GM12874 (cell line): Measurements from ENCODE around the gene TBC1D28.
"Not testable (repeated sequence)": the region's sequence is repeated elsewhere in the genome, so short reads cannot be mapped to it uniquely, and the experiment has no call there.

Experiments used
- TF ChIP-seq, protein P1 (sequence below): IDR thresholded peaks from 2 replicates; pipeline ENCODE4 v1.5.1; 2011; ENCODE audit warnings: low read depth, mild to moderate bottlenecking, control low read depth, low read length, moderate library complexity; ENCODE audit not compliant: insufficient read depth

The TBC1D28 gene

DNA sequence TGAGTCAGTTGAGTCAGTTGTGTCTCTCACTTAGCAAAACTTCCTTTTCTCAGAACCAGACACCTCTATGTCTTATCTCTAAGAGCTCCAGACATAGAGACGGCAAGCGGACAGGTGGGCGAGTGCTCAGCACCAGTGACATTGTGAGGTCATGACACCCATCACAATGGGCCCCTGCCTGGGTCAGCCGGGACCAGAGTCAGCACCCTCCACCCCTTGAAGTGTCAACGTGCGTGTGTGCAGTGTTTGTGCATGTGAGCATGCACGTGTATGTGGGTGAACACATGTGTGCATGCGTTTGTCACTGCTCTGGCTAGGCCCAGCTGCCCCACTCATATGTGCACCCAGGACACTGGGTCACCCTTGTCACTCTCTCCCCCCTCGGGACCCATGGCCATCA is at the start of gene TBC1D28:
Gene TBC1D28, minus strand, starts transcription at position 101 of the 400 bp plus-strand sequence. CDS start 3,039 bp downstream, outside the sequence.
- TF ChIP-seq, protein P1, sequence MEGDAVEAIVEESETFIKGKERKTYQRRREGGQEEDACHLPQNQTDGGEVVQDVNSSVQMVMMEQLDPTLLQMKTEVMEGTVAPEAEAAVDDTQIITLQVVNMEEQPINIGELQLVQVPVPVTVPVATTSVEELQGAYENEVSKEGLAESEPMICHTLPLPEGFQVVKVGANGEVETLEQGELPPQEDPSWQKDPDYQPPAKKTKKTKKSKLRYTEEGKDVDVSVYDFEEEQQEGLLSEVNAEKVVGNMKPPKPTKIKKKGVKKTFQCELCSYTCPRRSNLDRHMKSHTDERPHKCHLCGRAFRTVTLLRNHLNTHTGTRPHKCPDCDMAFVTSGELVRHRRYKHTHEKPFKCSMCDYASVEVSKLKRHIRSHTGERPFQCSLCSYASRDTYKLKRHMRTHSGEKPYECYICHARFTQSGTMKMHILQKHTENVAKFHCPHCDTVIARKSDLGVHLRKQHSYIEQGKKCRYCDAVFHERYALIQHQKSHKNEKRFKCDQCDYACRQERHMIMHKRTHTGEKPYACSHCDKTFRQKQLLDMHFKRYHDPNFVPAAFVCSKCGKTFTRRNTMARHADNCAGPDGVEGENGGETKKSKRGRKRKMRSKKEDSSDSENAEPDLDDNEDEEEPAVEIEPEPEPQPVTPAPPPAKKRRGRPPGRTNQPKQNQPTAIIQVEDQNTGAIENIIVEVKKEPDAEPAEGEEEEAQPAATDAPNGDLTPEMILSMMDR: not testable (repeated sequence)

DNA sequence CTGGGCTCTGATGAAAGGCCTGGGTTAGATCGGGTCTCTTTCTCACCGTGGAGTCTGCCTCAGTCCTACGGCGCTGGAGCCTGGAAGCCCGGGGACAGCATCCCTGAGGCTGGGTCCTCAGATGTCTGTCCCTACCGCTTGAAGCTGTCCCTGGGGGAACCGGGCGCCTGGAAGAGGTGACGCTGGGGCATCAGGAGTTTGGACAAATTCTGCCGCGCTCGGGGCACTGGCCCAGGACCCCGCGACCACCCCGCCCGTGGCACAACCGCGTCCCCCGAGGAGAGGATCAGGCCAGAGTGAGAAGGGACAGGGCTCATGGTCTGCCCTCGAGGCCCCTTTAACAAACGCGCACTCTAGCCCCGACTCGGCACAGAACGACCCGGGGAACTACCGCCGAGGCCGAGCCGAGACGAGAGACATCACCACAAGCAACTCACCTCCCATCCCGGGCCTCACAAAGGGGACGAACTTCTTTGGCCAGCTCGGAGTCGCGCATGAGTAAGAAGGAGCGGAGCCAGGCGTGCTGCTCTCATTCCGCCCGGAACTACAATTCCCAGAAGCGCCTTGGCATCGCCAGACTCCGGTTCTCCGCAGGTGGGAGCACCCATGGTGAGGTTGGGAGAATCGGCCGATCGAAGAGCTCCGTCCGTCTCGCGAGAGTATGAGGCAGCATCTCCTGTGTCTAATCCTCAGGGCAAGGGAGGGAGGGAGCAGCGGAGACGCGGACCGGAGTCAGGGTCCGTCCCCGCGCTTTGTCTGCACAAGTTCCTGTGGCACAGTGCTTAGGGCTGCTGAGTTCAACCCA is 37.8 kb upstream of the TBC1D28 start, which contains the start of gene FOXO3B:
Gene FOXO3B, minus strand, starts transcription at position 548 of the 805 bp plus-strand sequence. CDS start 663 bp downstream, outside the sequence.
- TF ChIP-seq, protein P1: not testable (repeated sequence)

DNA sequence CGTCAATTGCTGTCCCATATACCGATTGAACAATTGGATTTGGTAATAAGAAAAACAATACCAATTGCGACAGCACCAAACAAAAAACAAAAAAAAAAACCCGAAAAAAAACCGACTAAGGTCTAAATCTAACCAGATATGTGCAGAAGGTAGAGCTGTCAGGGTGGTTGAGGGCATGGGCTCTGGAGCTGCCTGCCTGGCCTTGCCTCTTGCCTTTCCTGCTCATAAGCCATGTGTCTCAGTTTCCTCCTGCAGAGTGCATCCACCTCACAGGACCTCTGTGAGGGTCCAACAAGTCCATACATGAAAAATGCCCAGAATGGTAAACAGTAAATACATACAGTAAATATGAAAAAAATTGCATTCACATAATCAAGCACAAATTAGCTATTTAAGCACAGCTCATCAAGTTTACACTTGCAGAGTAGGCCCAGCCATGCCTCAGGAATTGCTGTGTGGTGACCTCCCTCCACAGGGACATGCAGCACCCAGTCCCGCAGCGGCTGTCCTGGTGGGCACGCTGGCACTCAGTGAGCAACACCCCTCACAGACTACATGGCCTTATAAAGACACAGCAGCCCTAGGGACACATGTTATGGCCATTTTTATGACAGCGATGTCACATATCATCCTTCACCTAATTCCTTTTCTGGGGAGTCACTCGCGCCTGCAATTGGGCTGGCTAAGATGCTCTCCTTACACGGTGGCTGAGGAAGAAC is 17.9 kb downstream of the TBC1D28 start:
- TF ChIP-seq, protein P1: no peak

DNA sequence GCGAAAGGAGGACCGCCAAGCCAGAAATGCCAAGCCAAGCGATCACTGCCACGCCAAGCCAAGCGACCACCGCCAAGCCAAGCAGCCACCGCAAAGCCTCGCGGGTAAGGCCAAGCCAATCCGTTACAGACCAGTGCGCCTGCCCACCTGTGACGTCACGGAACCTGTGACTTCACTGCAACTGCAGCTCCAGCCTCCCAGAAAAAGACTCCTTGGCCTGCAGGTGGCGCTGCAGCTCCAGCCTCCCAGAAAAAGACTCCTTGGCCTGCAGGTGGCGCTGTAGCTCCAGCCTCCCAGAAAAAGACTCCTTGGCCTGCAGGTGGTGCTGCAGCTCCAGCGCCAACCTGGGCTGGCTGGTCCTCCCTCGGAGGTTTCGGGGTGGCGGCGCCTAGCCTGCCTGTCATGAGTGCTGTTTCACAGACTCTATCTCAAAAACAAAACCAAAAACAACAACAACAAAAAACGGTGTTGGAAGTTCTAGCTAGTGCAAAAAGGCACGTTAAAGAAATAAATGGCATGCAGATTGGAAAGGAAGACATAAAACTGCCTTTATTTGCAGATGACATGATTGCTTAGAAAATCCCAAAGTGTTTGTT is 18.6 kb downstream of the TBC1D28 start:
- TF ChIP-seq, protein P1: peak; percentile 96
